OCI-LY1 (cell line): ENCODE measurements around the gene MAF.

Source experiments
- CTCF ChIP-seq: fragments of 200-600 bp; sonication (generic), shearing (Covaris generic); IDR thresholded peaks from 2 replicates; pipeline ENCODE4 v1.5.1; 2017; ENCODE audit warnings: mild to moderate bottlenecking, antibody characterized with exemption, low read length, moderate library complexity, mixed read lengths
- EZH2 ChIP-seq: fragments of 200-600 bp; sonication (generic), shearing (Covaris generic); IDR thresholded peaks from 2 replicates; pipeline ENCODE4 v1.8.0; 2017; ENCODE audit warnings: borderline replicate concordance, mixed run types, mild to moderate bottlenecking, antibody characterized with exemption, low read length, moderate library complexity, mixed read lengths

- TF ChIP-seq EZH2, result no peak
- no peak for TF ChIP-seq CTCF
Observed at GRCh38 chr16:79573071-79573470, 27.5 kb downstream of the MAF start.
